Stimulated activated effector memory CD8-positive, alpha-beta T cell treated with anti-CD3 and anti-CD28 coated beads, Interleukin-12 subunit alpha, Interleukin-12 subunit beta, amount 100 ng/mL, for 72 hours (primary cell): ENCODE data around the gene HMX1.

Experiments used
- ATAC-seq: fragments of 150-1000 bp; cut with Tn5 transposase; 2 replicates; pipeline ENCODE4 v1.10.0; 2021
- DNase-seq, 2 donors: peaks; one replicate each; pipeline ENCODE4 v3.0.0; 2021 to 2022; ENCODE audit warnings: low spot score in 2 of 2
- H3K27ac Mint-ChIP-seq: one replicate; pipeline ENCODE4 v1.8.0; 2022; ENCODE audit warnings: mild to moderate bottlenecking, mixed read lengths
- H3K36me3 Mint-ChIP-seq: one replicate; pipeline ENCODE4 v1.8.0; 2022; ENCODE audit warnings: mild to moderate bottlenecking, mixed read lengths
- H3K4me1 Mint-ChIP-seq: one replicate; pipeline ENCODE4 v1.8.0; 2022; ENCODE audit warnings: mixed read lengths
- H3K4me3 Mint-ChIP-seq: one replicate; pipeline ENCODE4 v1.8.0; 2022; ENCODE audit warnings: mild to moderate bottlenecking, mixed read lengths
- H3K9me3 Mint-ChIP-seq: one replicate; pipeline ENCODE4 v1.8.0; 2022; ENCODE audit warnings: mixed read lengths

The HMX1 gene

DNA sequence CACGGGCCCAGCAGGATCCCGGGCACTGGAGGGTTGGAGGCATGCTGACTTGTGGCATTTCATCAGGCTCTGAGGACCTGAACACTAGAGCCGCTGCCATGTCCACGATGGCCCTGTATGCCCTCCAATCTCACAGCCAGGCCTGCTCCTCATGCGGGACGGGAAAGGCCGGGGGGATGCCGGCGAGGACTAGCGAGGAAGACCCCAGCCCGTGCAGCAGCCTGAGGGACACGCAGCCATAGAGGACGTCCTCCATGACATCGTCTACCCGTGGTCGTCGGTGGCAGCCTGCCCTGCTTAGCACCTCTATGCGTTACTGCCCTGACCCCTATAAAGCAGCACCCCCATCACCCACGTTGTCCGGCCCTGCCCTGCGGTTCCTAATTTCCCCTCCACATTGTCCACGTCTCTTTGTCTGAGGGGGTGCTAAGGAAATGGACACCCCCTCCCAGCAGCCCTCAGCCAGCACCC lies 32.6 kb downstream of the HMX1 start:
- H3K4me3 Mint-ChIP-seq, result no peak overlapping the region
- no peak for DNase-seq
- no peak for ATAC-seq
- peaks cover 5% of the 10 kb centered on the region for H3K9me3 Mint-ChIP-seq
- H3K4me1 Mint-ChIP-seq, result peaks cover 8% of the 10 kb centered on the region
- no peak overlapping the region for H3K27ac Mint-ChIP-seq
- no peaks in the 10 kb centered on the region for H3K36me3 Mint-ChIP-seq

DNA sequence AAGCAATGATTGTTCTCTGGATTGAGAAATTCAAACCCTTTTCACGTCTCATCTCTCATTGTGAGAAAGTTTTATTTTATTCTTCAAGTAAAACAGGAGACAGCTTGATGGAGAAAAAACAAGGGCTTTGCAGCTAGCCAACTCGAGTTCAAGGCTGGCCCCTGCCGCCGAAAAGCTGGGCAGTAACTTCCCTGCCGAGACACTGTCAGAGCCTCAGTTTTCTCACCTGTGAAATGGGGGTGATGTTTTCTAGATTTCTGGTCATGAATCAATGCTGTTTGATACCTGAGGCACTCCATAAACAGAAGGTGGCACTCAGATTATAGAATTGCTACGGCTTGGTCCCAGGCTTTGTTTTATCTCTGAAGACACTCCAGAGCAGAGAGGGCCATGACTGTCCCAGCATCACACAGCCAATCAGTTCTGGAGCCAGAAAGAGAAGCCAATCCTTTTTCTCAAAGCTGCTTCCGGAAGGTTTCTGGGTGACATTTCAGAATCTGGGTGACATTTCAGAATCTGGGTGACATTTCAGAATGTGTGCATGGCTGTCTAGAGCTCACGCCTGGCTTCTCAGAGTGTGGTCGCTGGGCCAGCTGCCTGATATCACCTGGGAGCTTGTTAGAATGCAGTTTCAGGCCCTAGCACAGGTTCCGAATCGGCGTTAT lies 33.2 kb downstream of the HMX1 start:
- Mint-ChIP-seq H3K36me3 (no peaks in the 10 kb centered on the region), H3K4me1 (peaks cover 8% of the 10 kb centered on the region), H3K9me3 (peaks cover 5% of the 10 kb centered on the region), H3K27ac (no peak overlapping the region), H3K4me3 (no peak overlapping the region)
- DNase-seq (no peak), ATAC-seq (no peak)

GRCh38 chr4:8837181-8837841 lies 34.3 kb downstream of the HMX1 start:
- H3K9me3 Mint-ChIP-seq, result no peaks in the 10 kb centered on the region
- H3K4me1 Mint-ChIP-seq, result peaks cover 8% of the 10 kb centered on the region
- ATAC-seq, result no peak
- no peaks in the 10 kb centered on the region for H3K36me3 Mint-ChIP-seq
- H3K27ac Mint-ChIP-seq, result no peak overlapping the region
- H3K4me3 Mint-ChIP-seq, result no peak overlapping the region
- DNase-seq, result no peak

DNA sequence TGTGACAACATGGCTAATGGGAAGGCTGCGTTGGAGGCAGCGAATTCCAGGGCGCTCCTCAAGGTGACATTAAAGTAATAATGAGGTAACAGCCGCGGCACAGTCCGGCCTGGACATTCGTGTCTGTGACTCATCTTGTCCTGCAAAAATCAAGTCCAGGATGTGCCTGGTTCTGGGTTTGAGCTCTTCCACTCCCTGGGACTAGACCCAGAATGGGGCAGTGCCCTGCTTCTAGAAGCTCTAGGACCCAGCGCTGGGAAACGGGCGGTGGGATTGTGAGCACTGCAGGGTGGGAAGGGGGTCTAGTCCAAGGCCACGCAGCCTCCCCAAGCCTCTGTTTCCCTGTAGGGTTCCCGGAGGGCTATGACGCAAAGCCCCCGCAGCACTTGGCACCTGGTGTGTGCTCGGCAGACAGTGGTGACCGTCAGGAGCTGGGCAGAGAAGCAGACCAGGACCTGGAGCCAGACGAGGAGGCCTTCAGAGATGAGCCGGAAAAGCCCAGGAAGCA lies 34.9 kb downstream of the HMX1 start:
- Mint-ChIP-seq H3K9me3 (no peaks in the 10 kb centered on the region), H3K4me1 (peaks cover 8% of the 10 kb centered on the region), H3K4me3 (no peak overlapping the region), H3K27ac (no peak overlapping the region), H3K36me3 (no peaks in the 10 kb centered on the region)
- no peak for DNase-seq
- no peak for ATAC-seq

DNA sequence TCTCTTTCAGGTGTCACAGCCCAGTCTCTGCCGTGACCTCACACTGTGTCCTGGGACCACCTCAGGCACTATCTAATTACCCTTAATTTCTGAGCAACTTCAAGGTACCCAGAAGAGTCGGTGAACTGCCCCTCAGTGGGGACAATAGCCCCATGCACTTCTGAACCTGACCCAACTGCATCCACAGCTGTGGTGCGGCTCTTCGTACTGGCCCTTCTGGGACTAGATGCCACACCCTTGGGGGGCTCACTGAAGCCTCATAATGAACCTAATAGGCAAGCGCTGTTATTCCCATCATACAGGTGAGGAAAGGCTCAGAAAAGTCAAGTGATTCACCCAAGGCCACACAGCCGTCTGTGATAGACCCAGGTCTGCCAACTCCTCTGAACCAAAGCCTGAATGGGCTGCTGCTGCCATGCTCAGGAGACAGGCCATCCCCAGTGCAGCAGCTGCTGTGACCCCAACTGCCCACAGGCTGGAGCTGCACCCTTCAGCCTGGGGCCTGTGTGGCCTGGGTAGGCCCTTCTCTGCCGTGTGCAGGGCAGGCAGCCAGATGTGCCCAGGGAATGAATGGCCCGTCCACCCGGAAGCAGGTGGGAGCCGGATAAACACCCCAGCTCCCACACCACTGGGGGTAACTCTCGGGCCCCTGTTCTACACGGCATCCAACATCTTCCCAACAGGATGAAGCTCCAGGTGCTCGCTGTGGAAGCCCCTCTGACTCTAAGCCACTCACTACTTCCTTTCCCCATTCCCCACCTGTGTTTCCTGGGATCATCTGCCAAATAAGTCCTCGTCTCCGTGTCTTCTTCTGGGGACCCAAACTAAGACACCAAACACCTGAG lies 35.9 kb downstream of the HMX1 start:
- no peak for ATAC-seq
- no peak overlapping the region for H3K4me3 Mint-ChIP-seq
- H3K27ac Mint-ChIP-seq, result no peak overlapping the region
- no peak for DNase-seq
- H3K36me3 Mint-ChIP-seq, result no peaks in the 10 kb centered on the region
- H3K9me3 Mint-ChIP-seq, result no peaks in the 10 kb centered on the region
- H3K4me1 Mint-ChIP-seq, result peaks cover 8% of the 10 kb centered on the region

DNA sequence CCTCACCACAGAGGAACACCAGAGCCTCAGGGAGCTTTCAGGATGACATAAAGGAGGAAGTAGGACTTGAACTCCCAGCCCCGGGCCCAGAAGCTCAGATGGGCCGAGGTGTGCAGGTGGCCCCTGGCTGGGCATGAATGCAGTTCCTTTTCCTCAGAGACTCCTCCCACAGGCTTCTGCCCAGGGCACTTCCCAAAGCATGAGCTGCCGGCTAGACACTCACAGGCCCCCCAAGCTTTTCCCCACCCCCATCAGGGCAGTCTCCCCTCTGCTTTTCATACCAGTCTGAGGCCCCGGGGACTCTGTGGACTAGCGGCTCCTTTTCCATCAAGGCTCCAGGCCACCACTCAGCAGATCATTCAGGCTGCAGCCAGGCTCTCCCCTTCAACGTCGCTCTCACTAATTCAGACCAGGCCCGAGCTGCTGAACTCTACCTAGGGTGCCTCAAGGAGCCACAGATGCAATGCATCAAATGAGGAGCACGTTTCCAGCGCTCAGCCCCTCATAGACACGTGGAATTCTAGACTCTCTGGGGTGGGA lies 36.9 kb downstream of the HMX1 start:
- H3K4me1 Mint-ChIP-seq, result peaks cover 8% of the 10 kb centered on the region
- ATAC-seq (no peak), DNase-seq (no peak)
- H3K9me3 Mint-ChIP-seq, result no peaks in the 10 kb centered on the region
- no peak overlapping the region for H3K27ac Mint-ChIP-seq
- no peak overlapping the region for H3K4me3 Mint-ChIP-seq
- no peaks in the 10 kb centered on the region for H3K36me3 Mint-ChIP-seq

DNA sequence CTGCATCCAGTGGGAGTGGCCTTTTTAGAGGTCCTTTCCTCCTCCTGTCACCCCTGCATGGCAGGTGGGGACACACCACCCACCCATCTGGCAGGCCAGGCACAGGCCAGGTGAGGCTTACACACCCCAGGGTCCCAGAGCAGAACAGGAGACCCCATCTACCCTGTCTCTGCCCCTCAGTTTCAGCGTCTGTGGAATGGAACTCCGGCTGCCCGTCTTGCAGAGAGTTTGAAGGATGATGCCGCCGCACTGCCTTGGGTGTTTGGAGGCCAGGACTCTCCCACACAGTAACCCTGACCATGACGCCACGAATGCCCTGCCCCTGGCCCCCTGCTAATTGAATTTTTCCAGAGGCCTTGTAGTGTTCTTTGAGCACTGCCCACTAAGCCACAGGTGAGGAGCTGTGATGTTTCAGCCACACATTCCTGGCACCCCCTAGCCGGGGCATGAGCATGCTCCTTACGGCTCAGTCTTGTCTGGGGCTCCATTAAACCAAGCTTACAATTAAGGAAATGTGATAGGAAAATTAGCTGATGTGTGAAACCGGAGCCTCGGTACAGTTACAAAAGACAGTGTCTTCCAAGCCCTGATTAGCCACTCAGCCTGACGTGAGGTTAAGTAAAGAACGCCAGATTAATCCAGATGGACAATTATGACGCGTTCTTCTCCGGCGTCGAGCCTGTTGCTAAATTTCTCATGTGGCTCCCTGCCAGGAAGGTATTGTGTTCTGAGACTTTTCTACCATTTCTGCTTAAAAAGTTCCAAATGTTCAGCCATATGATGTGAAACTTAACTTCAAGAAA lies 39.3 kb downstream of the HMX1 start:
- Mint-ChIP-seq H3K36me3 (no peaks in the 10 kb centered on the region), H3K9me3 (peaks cover 2% of the 10 kb centered on the region), H3K27ac (no peak overlapping the region), H3K4me1 (peaks cover 8% of the 10 kb centered on the region), H3K4me3 (no peak overlapping the region)
- DNase-seq (no peak), ATAC-seq (no peak)

DNA sequence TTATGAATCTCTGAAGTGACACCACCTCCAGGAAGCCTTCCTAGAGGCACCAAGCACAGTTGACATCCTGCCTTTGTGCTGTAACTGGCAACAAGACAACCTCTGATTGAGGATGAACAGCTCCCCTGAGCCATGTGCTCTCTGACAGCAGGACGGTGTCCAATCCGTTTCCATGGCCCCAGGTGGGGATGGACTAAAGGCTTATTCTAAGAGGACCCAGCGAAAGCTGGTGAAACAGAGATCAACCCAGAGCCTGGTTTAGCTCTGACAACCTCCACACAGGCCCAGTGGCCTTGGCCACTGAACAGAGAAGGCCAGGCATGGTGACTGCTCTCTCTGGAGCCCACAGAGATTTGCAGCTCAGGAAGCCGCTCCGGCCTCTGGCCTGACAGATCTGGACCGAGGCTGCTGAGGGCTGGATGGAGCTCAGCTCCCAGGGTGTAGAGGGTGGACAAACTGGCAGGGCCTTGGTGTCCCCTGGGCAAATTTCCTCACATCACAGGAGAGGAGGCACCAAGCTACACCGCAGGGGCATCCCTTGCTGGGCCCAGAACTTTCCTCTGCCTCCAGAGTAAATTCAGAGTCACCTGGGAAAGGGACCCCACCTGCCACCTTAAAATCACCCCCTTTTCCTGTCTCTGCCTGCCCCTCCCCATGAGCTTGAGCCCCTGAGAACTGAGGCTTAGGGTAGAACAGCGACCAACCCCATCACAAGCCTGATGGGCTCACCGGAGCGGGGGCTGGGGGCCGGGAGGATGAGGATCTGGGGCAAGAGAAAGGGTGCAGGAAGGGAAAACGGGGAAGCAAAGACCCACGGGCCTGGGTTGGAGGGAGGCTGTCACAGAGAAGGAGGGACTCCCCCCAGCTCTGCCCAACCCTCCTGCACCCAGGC lies 40.2 kb downstream of the HMX1 start:
- DNase-seq, result no peak
- no peak overlapping the region for H3K27ac Mint-ChIP-seq
- no peaks in the 10 kb centered on the region for H3K36me3 Mint-ChIP-seq
- H3K9me3 Mint-ChIP-seq, result peaks cover 2% of the 10 kb centered on the region
- ATAC-seq, result no peak
- H3K4me3 Mint-ChIP-seq, result no peak overlapping the region
- H3K4me1 Mint-ChIP-seq, result peaks cover 8% of the 10 kb centered on the region

- Mint-ChIP-seq H3K36me3 (no peaks in the 10 kb centered on the region), H3K27ac (no peak overlapping the region), H3K9me3 (peaks cover 2% of the 10 kb centered on the region), H3K4me3 (no peak overlapping the region), H3K4me1 (peaks cover 8% of the 10 kb centered on the region)
- no peak for DNase-seq
- no peak for ATAC-seq
Measured at GRCh38 chr4:8830611-8831200, 40.9 kb downstream of the HMX1 start.

GRCh38 chr4:8830056-8830455 lies 41.6 kb downstream of the HMX1 start:
- peaks cover 2% of the 10 kb centered on the region for H3K9me3 Mint-ChIP-seq
- no peaks in the 10 kb centered on the region for H3K36me3 Mint-ChIP-seq
- DNase-seq (peak in 1 of 2 donors; percentile 10), ATAC-seq (no peak)
- H3K4me3 Mint-ChIP-seq, result no peak overlapping the region
- no peak overlapping the region for H3K27ac Mint-ChIP-seq
- H3K4me1 Mint-ChIP-seq, result peaks cover 4% of the 10 kb centered on the region

DNA sequence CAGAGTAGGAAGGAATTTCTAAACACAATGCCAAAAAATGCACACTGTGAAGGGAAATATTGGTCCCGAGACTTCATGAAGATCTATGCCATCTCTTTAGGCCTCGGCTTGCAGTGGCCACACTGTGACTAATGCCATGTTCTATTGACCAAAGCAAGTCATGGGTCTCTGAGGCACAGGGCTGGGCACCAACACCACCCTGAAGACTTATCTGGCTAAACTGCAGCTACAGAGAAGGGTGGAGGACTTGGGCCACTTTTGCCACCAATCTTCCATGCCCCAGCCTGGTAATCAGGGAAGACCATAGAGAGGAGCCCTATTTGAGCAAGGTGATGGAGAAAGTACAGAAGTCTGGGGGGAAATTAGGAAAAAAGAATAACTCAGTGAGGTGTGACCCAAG lies 42.1 kb downstream of the HMX1 start:
- ATAC-seq, result no peak
- no peaks in the 10 kb centered on the region for H3K36me3 Mint-ChIP-seq
- no peak overlapping the region for H3K4me3 Mint-ChIP-seq
- H3K27ac Mint-ChIP-seq, result no peak overlapping the region
- peaks cover 2% of the 10 kb centered on the region for H3K9me3 Mint-ChIP-seq
- DNase-seq, result peak in 1 of 2 donors; percentile 25
- H3K4me1 Mint-ChIP-seq, result no peaks in the 10 kb centered on the region

DNA sequence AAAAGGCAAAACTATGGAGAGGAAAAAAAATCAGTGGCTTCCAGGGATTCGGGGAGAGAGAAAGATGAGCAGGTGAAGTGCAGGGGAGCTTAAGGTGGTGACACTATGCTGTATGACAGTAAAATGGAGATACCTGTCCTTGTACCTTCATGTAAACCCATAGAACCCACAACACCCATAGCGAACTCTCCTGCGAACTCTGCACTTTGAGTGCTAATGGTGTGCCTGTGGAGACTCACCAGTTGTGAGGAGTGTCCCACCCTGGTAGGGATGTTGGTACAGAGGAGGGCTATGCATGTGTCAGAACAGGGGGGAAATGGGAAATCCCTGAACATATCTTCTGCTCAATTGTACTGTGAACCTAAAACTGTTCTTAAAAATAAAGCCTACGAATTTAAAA lies 42.8 kb downstream of the HMX1 start:
- Mint-ChIP-seq H3K27ac (no peak overlapping the region), H3K9me3 (peaks cover 2% of the 10 kb centered on the region), H3K4me3 (no peak overlapping the region), H3K4me1 (no peaks in the 10 kb centered on the region), H3K36me3 (no peaks in the 10 kb centered on the region)
- DNase-seq (peak in 1 of 2 donors; percentile 20), ATAC-seq (no peak)

GRCh38 chr4:8821151-8821950 lies 50.3 kb downstream of the HMX1 start:
- no peak overlapping the region for H3K27ac Mint-ChIP-seq
- H3K36me3 Mint-ChIP-seq, result no peaks in the 10 kb centered on the region
- no peaks in the 10 kb centered on the region for H3K9me3 Mint-ChIP-seq
- no peaks in the 10 kb centered on the region for H3K4me1 Mint-ChIP-seq
- DNase-seq (peak in 1 of 2 donors; percentile 23), ATAC-seq (no peak)
- no peak overlapping the region for H3K4me3 Mint-ChIP-seq
